C4-2B (cell line): ENCODE measurements around the gene SOCS3.

Source experiments
- CTCF ChIP-seq: fragments of 450-650 bp; conservative IDR thresholded peaks from 2 replicates; pipeline ENCODE4 v1.5.1; 2017; ENCODE audit warnings: mild to moderate bottlenecking
- ZFX ChIP-seq: fragments of 450-650 bp; IDR thresholded peaks from 2 replicates; pipeline ENCODE4 v1.6.1; 2017

GRCh38 chr17:78401246-78401645 is 41.4 kb upstream of the SOCS3 start:
- TF ChIP-seq CTCF = no peak
- TF ChIP-seq ZFX = no peak
